SU-DHL-6 (cell line): ENCODE results near the gene DLG2.

Source experiments
- H2AFZ ChIP-seq: fragments of 200-600 bp; sonication (generic); 2 replicates; pipeline ENCODE4 v1.6.1; 2014; ENCODE audit warnings: low read depth, mild to moderate bottlenecking, moderate library complexity, mixed read lengths, antibody characterized with exemption, low read length; ENCODE audit not compliant: severe bottlenecking
- H3F3A ChIP-seq: fragments of 200-600 bp; shearing (Covaris generic); 2 replicates; pipeline ENCODE4 v1.6.0; 2016; ENCODE audit warnings: antibody characterized with exemption, mild to moderate bottlenecking; ENCODE audit not compliant: insufficient read depth
- H3K27ac ChIP-seq: fragments of 200-600 bp; sonication (generic); 2 replicates; pipeline ENCODE4 v1.5.1; 2016; ENCODE audit warnings: low read depth, mild to moderate bottlenecking, low read length, moderate library complexity, mixed read lengths
- H3K27me3 ChIP-seq: fragments of 200-600 bp; sonication (generic), shearing (Covaris generic); 2 replicates; pipeline ENCODE4 v1.6.0; 2014; ENCODE audit warnings: mild to moderate bottlenecking, low read length
- H3K36me3 ChIP-seq: fragments of 200-600 bp; sonication (generic); 2 replicates; pipeline ENCODE4 v1.6.1; 2014; ENCODE audit warnings: mild to moderate bottlenecking, low read length, mixed read lengths
- H3K4me2 ChIP-seq: fragments of 300-600, 200-600 bp; shearing (Covaris generic), sonication (generic); 2 replicates; pipeline ENCODE4 v1.6.0; 2014; ENCODE audit warnings: low read length, low read depth, mild to moderate bottlenecking; ENCODE audit not compliant: poor library complexity, severe bottlenecking
- H3K4me3 ChIP-seq: fragments of 200-600 bp; sonication (generic); 2 replicates; pipeline ENCODE4 v1.5.1; 2014; ENCODE audit warnings: antibody characterized with exemption, low read length, mild to moderate bottlenecking, mixed read lengths; ENCODE audit not compliant: insufficient read depth, poor library complexity, severe bottlenecking
- H3K79me2 ChIP-seq: fragments of 200-600 bp; sonication (generic); 2 replicates; pipeline ENCODE4 v1.6.1; 2014; ENCODE audit warnings: mild to moderate bottlenecking, low read length, moderate library complexity; ENCODE audit not compliant: insufficient read depth
- H3K9ac ChIP-seq: fragments of 200-600 bp; sonication (generic); 2 replicates; pipeline ENCODE4 v1.7.0; 2014; ENCODE audit warnings: mild to moderate bottlenecking, low read length
- H3K9me2 ChIP-seq: fragments of 200-600 bp; sonication (generic); replicated peaks from 2 replicates; pipeline ENCODE4 v1.6.1; 2014; ENCODE audit warnings: low read length; ENCODE audit not compliant: insufficient read depth
- H3K9me3 ChIP-seq: fragments of 200-600 bp; sonication (generic); 2 replicates; pipeline ENCODE4 v1.6.1; 2014; ENCODE audit warnings: low read length, mixed read lengths; ENCODE audit not compliant: insufficient read depth
- H4K20me1 ChIP-seq: fragments of 200-600 bp; sonication (generic); 2 replicates; pipeline ENCODE4 v1.6.1; 2014; ENCODE audit warnings: low read depth, mild to moderate bottlenecking, antibody characterized with exemption, low read length, moderate library complexity, mixed read lengths
- EZH2phosphoT487 ChIP-seq: fragments of 200-600 bp; sonication (generic), shearing (Covaris generic); conservative IDR thresholded peaks from 2 replicates; pipeline ENCODE4 v1.6.1; 2018; ENCODE audit warnings: mild to moderate bottlenecking, antibody characterized with exemption, low read length, moderate library complexity, mixed read lengths
- TF ChIP-seq, protein P1 (sequence below): fragments of 200-600 bp; sonication (generic); IDR thresholded peaks from one replicate; pipeline ENCODE4 v1.5.1; 2017; ENCODE audit warnings: antibody characterized with exemption, mild to moderate bottlenecking, low read length, moderate library complexity; ENCODE audit not compliant: insufficient read depth, poor library complexity, severe bottlenecking

Gene DLG2

DNA sequence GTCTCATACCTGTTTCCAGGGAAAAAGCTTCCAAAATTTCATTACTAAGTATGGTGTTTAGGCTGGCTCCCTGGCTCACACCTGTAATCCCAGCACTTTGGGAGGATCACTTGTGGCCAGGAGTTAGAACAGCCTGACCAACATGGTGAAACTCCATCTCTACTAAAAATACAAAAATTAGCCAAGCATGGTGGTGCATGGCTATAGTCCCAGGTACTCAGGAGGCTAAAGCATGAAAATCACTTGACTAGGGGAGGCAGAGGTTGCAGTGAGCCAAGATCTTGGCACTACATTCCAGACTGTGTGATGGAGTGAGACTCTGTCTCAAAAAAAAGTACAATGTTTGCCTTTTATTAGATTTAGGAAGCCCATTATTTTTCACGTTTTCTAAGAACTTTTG, 2009.5 kb downstream of the DLG2 start:
- H3K36me3 ChIP-seq: no peaks in the 10 kb centered on the region
- H3K4me2 ChIP-seq: no peak overlapping the region
- H3K9me3 ChIP-seq: no peaks in the 10 kb centered on the region
- H3K27me3 ChIP-seq: no peaks in the 10 kb centered on the region
- H2AFZ ChIP-seq: no peak overlapping the region
- no peaks in the 10 kb centered on the region for H4K20me1 ChIP-seq
- TF ChIP-seq, protein P1, sequence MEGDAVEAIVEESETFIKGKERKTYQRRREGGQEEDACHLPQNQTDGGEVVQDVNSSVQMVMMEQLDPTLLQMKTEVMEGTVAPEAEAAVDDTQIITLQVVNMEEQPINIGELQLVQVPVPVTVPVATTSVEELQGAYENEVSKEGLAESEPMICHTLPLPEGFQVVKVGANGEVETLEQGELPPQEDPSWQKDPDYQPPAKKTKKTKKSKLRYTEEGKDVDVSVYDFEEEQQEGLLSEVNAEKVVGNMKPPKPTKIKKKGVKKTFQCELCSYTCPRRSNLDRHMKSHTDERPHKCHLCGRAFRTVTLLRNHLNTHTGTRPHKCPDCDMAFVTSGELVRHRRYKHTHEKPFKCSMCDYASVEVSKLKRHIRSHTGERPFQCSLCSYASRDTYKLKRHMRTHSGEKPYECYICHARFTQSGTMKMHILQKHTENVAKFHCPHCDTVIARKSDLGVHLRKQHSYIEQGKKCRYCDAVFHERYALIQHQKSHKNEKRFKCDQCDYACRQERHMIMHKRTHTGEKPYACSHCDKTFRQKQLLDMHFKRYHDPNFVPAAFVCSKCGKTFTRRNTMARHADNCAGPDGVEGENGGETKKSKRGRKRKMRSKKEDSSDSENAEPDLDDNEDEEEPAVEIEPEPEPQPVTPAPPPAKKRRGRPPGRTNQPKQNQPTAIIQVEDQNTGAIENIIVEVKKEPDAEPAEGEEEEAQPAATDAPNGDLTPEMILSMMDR: no peak
- no peak for TF ChIP-seq EZH2phosphoT487
- H3K9me2 ChIP-seq: no peaks in the 10 kb centered on the region
- no peak overlapping the region for H3K4me3 ChIP-seq
- no peaks in the 10 kb centered on the region for H3K79me2 ChIP-seq
- H3F3A ChIP-seq: no peaks in the 10 kb centered on the region
- no peak overlapping the region for H3K9ac ChIP-seq
- H3K27ac ChIP-seq: no peak overlapping the region

DNA sequence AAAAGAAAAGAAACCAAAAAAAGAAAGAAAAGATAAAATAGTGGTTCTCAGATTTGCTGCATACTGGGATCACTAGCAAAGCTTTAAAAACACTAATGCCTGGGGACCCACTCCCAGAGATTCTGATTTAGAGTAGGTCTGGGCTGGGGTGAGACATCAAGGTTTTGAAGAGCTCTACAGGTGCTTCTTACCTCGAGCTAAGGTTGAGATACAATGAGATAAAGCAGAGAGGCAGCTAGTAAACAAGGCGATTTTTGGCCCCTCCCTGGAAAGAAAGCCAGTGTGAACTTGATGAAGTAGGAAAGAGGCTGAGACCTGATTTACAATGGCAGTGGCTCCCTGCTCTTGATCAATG, 2013.4 kb downstream of the DLG2 start:
- TF ChIP-seq, protein P1: no peak
- Histone ChIP-seq H3K27me3 (no peaks in the 10 kb centered on the region), H2AFZ (no peak overlapping the region), H4K20me1 (no peaks in the 10 kb centered on the region), H3K9me2 (no peaks in the 10 kb centered on the region), H3K9me3 (no peaks in the 10 kb centered on the region), H3K4me2 (no peak overlapping the region), H3K4me3 (no peak overlapping the region), H3K36me3 (no peaks in the 10 kb centered on the region), H3K9ac (no peak overlapping the region), H3K27ac (no peak overlapping the region), H3K79me2 (no peaks in the 10 kb centered on the region), H3F3A (no peaks in the 10 kb centered on the region)

DNA sequence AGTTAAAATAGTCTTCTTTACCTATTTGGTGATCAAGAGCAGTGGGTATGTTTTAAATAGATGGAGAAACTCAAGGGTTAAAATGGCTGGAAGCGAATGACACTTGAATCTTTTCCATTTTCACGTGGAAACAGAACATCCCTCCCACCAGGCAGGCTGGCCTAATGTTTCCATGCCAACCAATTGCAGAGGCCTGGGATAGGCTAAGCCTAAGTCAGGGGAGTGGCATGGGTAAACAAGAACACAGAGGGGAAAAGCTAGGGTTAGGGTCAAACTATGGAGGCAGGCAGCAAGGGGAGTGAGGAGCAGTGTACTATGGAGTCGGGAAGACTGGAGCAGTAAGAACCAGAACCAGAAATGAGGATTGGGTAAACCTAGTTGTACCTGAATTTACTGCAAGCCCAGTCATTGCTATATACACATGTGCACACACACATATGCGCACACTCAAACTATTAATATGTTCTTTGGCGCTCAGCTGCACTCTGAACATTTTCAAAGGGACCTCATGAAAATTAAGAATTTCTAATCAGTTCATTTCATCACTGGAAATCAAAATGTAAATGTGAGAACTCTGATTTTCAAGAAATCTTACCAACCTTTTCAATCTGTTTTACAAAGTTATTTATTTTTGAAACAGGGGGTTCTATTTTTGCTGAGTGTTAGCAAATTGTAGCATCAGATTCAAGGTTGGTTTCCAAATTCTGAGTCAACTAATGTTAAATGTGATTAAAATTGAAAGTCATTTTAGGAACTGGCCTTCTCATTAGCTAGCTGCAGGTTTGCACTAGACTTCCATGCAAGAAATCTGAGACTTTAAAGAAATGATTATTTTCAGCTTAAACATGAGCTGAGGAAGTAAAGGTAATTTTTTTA, 2014.0 kb downstream of the DLG2 start:
- Histone ChIP-seq H3K27ac (no peak overlapping the region), H3F3A (no peaks in the 10 kb centered on the region), H3K4me3 (no peak overlapping the region), H4K20me1 (no peaks in the 10 kb centered on the region), H3K79me2 (no peaks in the 10 kb centered on the region), H2AFZ (no peak overlapping the region), H3K27me3 (no peaks in the 10 kb centered on the region), H3K9me3 (no peaks in the 10 kb centered on the region), H3K36me3 (no peaks in the 10 kb centered on the region), H3K4me2 (no peak overlapping the region), H3K9ac (no peak overlapping the region), H3K9me2 (no peaks in the 10 kb centered on the region)
- TF ChIP-seq, protein P1: no peak
